Measurements from ENCODE around the gene EPB41L2. TPM values are rescaled to one million over a fixed set of nuclear protein-coding genes. Genes with fewer than 3 reads are reported as not detected.

Gene EPB41L2
- total and polyA plus RNA-seq, 2 experiments from 2014 or later = 76.2 to 91.7 TPM

DNA sequence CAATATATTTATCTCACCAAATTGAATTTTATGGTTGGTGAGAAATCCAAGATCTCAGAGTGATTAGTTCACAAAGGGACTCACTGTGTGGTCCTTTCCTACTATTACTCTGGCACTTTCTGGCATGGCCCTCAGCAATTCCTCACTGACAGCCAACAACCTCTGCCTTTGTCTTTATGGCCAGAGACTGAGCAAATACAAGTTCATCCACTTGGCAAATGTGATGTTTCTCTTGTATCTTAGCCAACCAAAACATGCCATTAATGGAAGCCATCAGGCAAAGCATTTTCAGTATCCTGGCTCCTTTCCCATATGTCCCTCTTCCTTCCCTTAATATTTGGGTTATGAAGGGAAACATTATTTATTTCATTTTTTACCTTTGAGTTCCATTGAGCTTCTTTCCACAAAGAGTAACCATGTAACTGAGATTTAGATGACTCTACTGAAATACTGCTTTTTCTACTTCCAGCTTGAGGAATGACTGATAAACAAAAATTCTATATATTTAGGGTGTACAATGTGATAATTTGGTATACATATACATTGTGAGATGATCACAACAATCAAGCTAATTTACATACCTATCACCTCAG is 266.6 kb downstream of the EPB41L2 start:
- Histone ChIP-seq H3F3A (replicated peaks; ENCODE audit: low read depth) (no peaks in the 10 kb centered on the region), H3K4me1 (ENCODE audit: insufficient read depth) (peaks cover 12% of the 10 kb centered on the region; the same call in 1 of the 2 replicates), H3K27me3 (ENCODE audit: insufficient read depth) (no peaks in the 10 kb centered on the region), H3K9me2 (ENCODE audit: insufficient read depth) (no peaks in the 10 kb centered on the region), H3K4me2 (no peak overlapping the region), H3K36me3 (ENCODE audit: insufficient read depth) (no peaks in the 10 kb centered on the region; the same call in 1 of the 2 replicates), H2AFZ (no peak overlapping the region; the same call in 1 of the 2 replicates), H3K4me3 (no peak overlapping the region), H3K79me2 (replicated peaks; ENCODE audit: insufficient read depth) (no peaks in the 10 kb centered on the region), H4K20me1 (replicated peaks; ENCODE audit: insufficient read depth) (no peaks in the 10 kb centered on the region), H3K27ac (ENCODE audit: low read depth) (no peak overlapping the region)
- peaks cover 3% of the 10 kb centered on the region for H3K36me3 Mint-ChIP-seq (ENCODE audit: low read depth)
- no peak overlapping the region for H3K4me3 Mint-ChIP-seq
- TF ChIP-seq, protein P1, sequence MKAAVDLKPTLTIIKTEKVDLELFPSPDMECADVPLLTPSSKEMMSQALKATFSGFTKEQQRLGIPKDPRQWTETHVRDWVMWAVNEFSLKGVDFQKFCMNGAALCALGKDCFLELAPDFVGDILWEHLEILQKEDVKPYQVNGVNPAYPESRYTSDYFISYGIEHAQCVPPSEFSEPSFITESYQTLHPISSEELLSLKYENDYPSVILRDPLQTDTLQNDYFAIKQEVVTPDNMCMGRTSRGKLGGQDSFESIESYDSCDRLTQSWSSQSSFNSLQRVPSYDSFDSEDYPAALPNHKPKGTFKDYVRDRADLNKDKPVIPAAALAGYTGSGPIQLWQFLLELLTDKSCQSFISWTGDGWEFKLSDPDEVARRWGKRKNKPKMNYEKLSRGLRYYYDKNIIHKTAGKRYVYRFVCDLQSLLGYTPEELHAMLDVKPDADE (IDR thresholded peaks at IDR 0.05) = no peak
- TF ChIP-seq EZH2 (IDR thresholded peaks at IDR 0.05; ENCODE audit: low read depth, unreplicated experiment) (no peak), CREB1 (CRISPR knock-in tag; IDR thresholded peaks at IDR 0.05; ENCODE audit: low read depth) (no peak), EZH2phosphoT487 (IDR thresholded peaks at IDR 0.05; ENCODE audit: unreplicated experiment) (no peak)
- TF ChIP-seq, protein P2, sequence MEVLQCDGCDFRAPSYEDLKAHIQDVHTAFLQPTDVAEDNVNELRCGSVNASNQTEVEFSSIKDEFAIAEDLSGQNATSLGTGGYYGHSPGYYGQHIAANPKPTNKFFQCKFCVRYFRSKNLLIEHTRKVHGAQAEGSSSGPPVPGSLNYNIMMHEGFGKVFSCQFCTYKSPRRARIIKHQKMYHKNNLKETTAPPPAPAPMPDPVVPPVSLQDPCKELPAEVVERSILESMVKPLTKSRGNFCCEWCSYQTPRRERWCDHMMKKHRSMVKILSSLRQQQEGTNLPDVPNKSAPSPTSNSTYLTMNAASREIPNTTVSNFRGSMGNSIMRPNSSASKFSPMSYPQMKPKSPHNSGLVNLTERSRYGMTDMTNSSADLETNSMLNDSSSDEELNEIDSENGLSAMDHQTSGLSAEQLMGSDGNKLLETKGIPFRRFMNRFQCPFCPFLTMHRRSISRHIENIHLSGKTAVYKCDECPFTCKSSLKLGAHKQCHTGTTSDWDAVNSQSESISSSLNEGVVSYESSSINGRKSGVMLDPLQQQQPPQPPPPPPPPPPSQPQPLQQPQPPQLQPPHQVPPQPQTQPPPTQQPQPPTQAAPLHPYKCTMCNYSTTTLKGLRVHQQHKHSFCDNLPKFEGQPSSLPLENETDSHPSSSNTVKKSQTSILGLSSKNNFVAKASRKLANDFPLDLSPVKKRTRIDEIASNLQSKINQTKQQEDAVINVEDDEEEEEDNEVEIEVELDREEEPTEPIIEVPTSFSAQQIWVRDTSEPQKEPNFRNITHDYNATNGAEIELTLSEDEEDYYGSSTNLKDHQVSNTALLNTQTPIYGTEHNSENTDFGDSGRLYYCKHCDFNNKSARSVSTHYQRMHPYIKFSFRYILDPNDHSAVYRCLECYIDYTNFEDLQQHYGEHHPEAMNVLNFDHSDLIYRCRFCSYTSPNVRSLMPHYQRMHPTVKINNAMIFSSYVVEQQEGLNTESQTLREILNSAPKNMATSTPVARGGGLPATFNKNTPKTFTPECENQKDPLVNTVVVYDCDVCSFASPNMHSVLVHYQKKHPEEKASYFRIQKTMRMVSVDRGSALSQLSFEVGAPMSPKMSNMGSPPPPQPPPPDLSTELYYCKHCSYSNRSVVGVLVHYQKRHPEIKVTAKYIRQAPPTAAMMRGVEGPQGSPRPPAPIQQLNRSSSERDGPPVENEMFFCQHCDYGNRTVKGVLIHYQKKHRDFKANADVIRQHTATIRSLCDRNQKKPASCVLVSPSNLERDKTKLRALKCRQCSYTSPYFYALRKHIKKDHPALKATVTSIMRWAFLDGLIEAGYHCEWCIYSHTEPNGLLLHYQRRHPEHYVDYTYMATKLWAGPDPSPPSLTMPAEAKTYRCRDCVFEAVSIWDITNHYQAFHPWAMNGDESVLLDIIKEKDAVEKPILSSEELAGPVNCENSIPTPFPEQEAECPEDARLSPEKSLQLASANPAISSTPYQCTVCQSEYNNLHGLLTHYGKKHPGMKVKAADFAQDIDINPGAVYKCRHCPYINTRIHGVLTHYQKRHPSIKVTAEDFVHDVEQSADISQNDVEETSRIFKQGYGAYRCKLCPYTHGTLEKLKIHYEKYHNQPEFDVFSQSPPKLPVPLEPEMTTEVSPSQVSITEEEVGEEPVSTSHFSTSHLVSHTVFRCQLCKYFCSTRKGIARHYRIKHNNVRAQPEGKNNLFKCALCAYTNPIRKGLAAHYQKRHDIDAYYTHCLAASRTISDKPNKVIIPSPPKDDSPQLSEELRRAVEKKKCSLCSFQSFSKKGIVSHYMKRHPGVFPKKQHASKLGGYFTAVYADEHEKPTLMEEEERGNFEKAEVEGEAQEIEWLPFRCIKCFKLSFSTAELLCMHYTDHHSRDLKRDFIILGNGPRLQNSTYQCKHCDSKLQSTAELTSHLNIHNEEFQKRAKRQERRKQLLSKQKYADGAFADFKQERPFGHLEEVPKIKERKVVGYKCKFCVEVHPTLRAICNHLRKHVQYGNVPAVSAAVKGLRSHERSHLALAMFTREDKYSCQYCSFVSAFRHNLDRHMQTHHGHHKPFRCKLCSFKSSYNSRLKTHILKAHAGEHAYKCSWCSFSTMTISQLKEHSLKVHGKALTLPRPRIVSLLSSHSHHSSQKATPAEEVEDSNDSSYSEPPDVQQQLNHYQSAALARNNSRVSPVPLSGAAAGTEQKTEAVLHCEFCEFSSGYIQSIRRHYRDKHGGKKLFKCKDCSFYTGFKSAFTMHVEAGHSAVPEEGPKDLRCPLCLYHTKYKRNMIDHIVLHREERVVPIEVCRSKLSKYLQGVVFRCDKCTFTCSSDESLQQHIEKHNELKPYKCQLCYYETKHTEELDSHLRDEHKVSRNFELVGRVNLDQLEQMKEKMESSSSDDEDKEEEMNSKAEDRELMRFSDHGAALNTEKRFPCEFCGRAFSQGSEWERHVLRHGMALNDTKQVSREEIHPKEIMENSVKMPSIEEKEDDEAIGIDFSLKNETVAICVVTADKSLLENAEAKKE (CRISPR knock-in tag; IDR thresholded peaks at IDR 0.05) = no peak
- TF ChIP-seq, protein P3, sequence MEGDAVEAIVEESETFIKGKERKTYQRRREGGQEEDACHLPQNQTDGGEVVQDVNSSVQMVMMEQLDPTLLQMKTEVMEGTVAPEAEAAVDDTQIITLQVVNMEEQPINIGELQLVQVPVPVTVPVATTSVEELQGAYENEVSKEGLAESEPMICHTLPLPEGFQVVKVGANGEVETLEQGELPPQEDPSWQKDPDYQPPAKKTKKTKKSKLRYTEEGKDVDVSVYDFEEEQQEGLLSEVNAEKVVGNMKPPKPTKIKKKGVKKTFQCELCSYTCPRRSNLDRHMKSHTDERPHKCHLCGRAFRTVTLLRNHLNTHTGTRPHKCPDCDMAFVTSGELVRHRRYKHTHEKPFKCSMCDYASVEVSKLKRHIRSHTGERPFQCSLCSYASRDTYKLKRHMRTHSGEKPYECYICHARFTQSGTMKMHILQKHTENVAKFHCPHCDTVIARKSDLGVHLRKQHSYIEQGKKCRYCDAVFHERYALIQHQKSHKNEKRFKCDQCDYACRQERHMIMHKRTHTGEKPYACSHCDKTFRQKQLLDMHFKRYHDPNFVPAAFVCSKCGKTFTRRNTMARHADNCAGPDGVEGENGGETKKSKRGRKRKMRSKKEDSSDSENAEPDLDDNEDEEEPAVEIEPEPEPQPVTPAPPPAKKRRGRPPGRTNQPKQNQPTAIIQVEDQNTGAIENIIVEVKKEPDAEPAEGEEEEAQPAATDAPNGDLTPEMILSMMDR (conservative IDR thresholded peaks at IDR 0.05; ENCODE audit: low read depth in 2 of 2) = no peak
- TF ChIP-seq, protein P4, sequence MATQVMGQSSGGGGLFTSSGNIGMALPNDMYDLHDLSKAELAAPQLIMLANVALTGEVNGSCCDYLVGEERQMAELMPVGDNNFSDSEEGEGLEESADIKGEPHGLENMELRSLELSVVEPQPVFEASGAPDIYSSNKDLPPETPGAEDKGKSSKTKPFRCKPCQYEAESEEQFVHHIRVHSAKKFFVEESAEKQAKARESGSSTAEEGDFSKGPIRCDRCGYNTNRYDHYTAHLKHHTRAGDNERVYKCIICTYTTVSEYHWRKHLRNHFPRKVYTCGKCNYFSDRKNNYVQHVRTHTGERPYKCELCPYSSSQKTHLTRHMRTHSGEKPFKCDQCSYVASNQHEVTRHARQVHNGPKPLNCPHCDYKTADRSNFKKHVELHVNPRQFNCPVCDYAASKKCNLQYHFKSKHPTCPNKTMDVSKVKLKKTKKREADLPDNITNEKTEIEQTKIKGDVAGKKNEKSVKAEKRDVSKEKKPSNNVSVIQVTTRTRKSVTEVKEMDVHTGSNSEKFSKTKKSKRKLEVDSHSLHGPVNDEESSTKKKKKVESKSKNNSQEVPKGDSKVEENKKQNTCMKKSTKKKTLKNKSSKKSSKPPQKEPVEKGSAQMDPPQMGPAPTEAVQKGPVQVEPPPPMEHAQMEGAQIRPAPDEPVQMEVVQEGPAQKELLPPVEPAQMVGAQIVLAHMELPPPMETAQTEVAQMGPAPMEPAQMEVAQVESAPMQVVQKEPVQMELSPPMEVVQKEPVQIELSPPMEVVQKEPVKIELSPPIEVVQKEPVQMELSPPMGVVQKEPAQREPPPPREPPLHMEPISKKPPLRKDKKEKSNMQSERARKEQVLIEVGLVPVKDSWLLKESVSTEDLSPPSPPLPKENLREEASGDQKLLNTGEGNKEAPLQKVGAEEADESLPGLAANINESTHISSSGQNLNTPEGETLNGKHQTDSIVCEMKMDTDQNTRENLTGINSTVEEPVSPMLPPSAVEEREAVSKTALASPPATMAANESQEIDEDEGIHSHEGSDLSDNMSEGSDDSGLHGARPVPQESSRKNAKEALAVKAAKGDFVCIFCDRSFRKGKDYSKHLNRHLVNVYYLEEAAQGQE (IDR thresholded peaks at IDR 0.05; ENCODE audit: unreplicated experiment) = no peak
- H3K4me1 Mint-ChIP-seq = peaks cover 22% of the 10 kb centered on the region; the same call in 2 of the 3 replicates
- H3K27me3 Mint-ChIP-seq (ENCODE audit: insufficient read depth, low read depth, poor library complexity) = no peaks in the 10 kb centered on the region
- ATAC-seq (no peak), DNase-seq (ENCODE audit: low spot score) (peak; percentile 3)
- peaks cover 18% of the 10 kb centered on the region for H3K9me3 Mint-ChIP-seq
- no peak overlapping the region for H3K27ac Mint-ChIP-seq

Data from GM23338 (cell line).